ENCODE measurements around the gene TNFRSF4. TPM values are rescaled to one million over a fixed set of nuclear protein-coding genes. Genes with fewer than 3 reads are reported as not detected.
A peak's percentile ranks its signal among the peaks of the same experiment; 100 is the strongest.

TNFRSF4 gene
- total RNA-seq, 2 experiments from 2014 or later = 27.6 to 28.6 TPM

GRCh38 chr1:1211541-1212441, 2.2 kb downstream of the TNFRSF4 start:
- Histone ChIP-seq H3K4me3 (ENCODE audit: low read length) (peak overlapping the region; percentile 35), H3K36me3 (ENCODE audit: insufficient read depth, low read length) (peaks cover 2% of the 10 kb centered on the region), H3K4me1 (ENCODE audit: insufficient read depth, low read length) (peaks cover 90% of the 10 kb centered on the region), H3K27me3 (ENCODE audit: control insufficient read depth in 1 of 2, insufficient read depth in 2 of 2, low read length in 2 of 2) (no peaks in the 10 kb centered on the region), H3K9me3 (ENCODE audit: control insufficient read depth in 1 of 2, insufficient read depth in 1 of 2, low read length in 2 of 2) (no peaks in the 10 kb centered on the region), H3K27ac (ENCODE audit: low read depth in 1 of 2, low read length in 2 of 2) (peak overlapping the region in 1 of 2 donors; percentile 40)
- intact Hi-C loops (cut with DNase I, micrococcal nuclease) = no loop called here
- Mint-ChIP-seq H3K4me3 (peak overlapping the region; percentile 45), H3K27me3 (no peaks in the 10 kb centered on the region), H3K36me3 (ENCODE audit: low read depth) (peaks cover 6% of the 10 kb centered on the region), H3K27ac (peak overlapping the region; percentile 44), H3K9me3 (no peaks in the 10 kb centered on the region), H3K4me1 (ENCODE audit: low read depth) (peaks cover 35% of the 10 kb centered on the region)
- no peak for TF ChIP-seq CTCF (IDR thresholded peaks at IDR 0.05)
- POLR2A ChIA-PET = no interaction called here
- CTCF ChIA-PET = no interaction called here
- no peak for ATAC-seq (ENCODE audit: poor library complexity)
- peak in 2 of 14 experiments; percentile 5 to 38 for DNase-seq

DNA sequence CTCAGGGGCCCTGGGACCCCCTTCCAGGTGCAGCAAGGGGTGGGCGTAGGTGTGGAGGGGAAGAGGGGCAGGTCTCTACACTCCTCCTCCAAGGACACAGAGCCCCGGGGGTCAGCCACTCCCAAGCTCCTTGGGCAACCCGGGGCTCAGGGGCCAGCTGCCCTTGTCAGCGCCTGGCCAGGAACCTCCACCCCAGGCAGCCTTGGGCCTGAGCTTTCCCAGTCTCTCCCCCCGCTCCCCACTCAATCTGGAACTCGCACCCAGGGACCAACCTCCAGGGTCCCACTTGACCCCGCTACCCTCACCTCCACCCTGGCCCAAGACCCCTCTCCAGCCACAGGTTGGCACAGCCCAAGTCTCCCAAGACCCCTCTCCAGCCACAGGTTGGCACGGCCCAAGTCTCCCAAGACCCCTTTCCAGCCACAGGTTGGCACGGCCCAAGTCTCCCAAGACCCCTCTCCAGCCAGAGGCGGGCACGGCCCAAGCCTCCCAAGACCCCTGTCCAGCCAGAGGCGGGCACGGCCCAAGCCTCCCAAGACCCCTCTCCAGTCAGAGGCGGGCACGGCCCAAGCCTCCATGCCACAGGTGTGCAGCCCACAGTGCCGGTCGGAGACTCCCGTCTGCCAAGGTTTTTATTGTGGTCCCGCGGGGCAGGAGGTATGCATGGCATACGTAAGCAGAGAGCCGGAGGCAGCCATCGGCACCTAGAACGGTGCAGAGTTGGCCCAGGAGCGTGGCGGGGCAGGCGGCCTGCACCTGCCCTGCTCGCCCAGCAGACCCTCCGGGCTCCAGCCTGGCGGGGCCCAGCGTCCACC, 3.0 kb downstream of the TNFRSF4 start:
- peaks cover 2% of the 10 kb centered on the region for H3K36me3 ChIP-seq (ENCODE audit: insufficient read depth, low read length)
- no peak for ATAC-seq (ENCODE audit: poor library complexity)
- no peaks in the 10 kb centered on the region for H3K9me3 ChIP-seq (ENCODE audit: control insufficient read depth in 1 of 2, insufficient read depth in 1 of 2, low read length in 2 of 2)
- ChIA-PET POLR2A (no interaction called here), CTCF (no interaction called here)
- no peak for TF ChIP-seq CTCF (IDR thresholded peaks at IDR 0.05)
- peak in 4 of 14 experiments; percentile 2 to 31 (median 17) for DNase-seq
- peak overlapping the region; percentile 48 for H3K4me3 Mint-ChIP-seq
- peaks cover 90% of the 10 kb centered on the region for H3K4me1 ChIP-seq (ENCODE audit: insufficient read depth, low read length)
- no peak overlapping the region for H3K4me3 ChIP-seq (ENCODE audit: low read length)
- H3K9me3 Mint-ChIP-seq = no peaks in the 10 kb centered on the region
- no peaks in the 10 kb centered on the region for H3K27me3 ChIP-seq (ENCODE audit: control insufficient read depth in 1 of 2, insufficient read depth in 2 of 2, low read length in 2 of 2)
- peaks cover 30% of the 10 kb centered on the region for H3K4me1 Mint-ChIP-seq (ENCODE audit: low read depth)
- no peak overlapping the region for H3K27ac ChIP-seq (ENCODE audit: low read depth in 1 of 2, low read length in 2 of 2)
- H3K36me3 Mint-ChIP-seq (ENCODE audit: low read depth) = no peaks in the 10 kb centered on the region
- H3K27me3 Mint-ChIP-seq = no peaks in the 10 kb centered on the region
- intact Hi-C loops (cut with DNase I, micrococcal nuclease) = no loop called here
- H3K27ac Mint-ChIP-seq = peak overlapping the region; percentile 44

- ChIA-PET POLR2A (interaction anchor here (0.7 to 1.8 kb wide), 2 partner anchors 8 to 39 kb away, joined by 3 to 8 read pairs; no protein-coding TSS in a partner anchor), CTCF (interaction anchor here (0.5 kb wide), 1 partner anchor 21 kb away, joined by 3 read pairs; no protein-coding TSS in a partner anchor)
- Mint-ChIP-seq H3K27me3 (no peaks in the 10 kb centered on the region), H3K4me1 (ENCODE audit: low read depth) (peaks cover 19% of the 10 kb centered on the region), H3K4me3 (peak overlapping the region; percentile 79), H3K9me3 (no peaks in the 10 kb centered on the region), H3K36me3 (ENCODE audit: low read depth) (no peaks in the 10 kb centered on the region), H3K27ac (peak overlapping the region; percentile 88)
- Histone ChIP-seq H3K27ac (ENCODE audit: low read depth in 1 of 2, low read length in 2 of 2) (peak overlapping the region; percentile 21 to 82), H3K4me3 (ENCODE audit: low read length) (peak overlapping the region; percentile 50), H3K27me3 (ENCODE audit: control insufficient read depth in 1 of 2, insufficient read depth in 2 of 2, low read length in 2 of 2) (no peaks in the 10 kb centered on the region), H3K36me3 (ENCODE audit: insufficient read depth, low read length) (peaks cover 2% of the 10 kb centered on the region), H3K9me3 (ENCODE audit: control insufficient read depth in 1 of 2, insufficient read depth in 1 of 2, low read length in 2 of 2) (no peaks in the 10 kb centered on the region), H3K4me1 (ENCODE audit: insufficient read depth, low read length) (peaks cover 84% of the 10 kb centered on the region)
- peak in 8 of 14 experiments; percentile 11 to 76 (median 50) for DNase-seq
- intact Hi-C loops (cut with DNase I, micrococcal nuclease) = loop anchor here in 1 of 2 experiments (5.0 kb wide), 1 partner anchor 52 kb away; no protein-coding TSS in a partner anchor
- no peak for TF ChIP-seq CTCF (IDR thresholded peaks at IDR 0.05)
- peak; percentile 25 for ATAC-seq (ENCODE audit: poor library complexity)
Measured at GRCh38 chr1:1208713-1209433, 5.1 kb downstream of the TNFRSF4 start.

Data from CD4-positive, alpha-beta T cell (primary cell).